Heart left ventricle (tissue), 16 donors: ENCODE measurements around the gene CFAP77. TPM values are rescaled to one million over a fixed set of nuclear protein-coding genes. Genes with fewer than 3 reads are reported as not detected.

Experiments used
- ATAC-seq, 4 donors: fragments of 200-7000 bp; cut with Tn5 transposase; one replicate each; pipeline ENCODE4 v1.9.1; 2020 to 2022; ENCODE audit warnings: moderate library complexity in 4 of 4, mild to moderate bottlenecking in 3 of 4, moderate number of reproducible peaks in 1 of 4
- DNase-seq, 5 donors: peaks; one replicate each; pipeline ENCODE4 v3.0.0-alpha.2; 2020
- H3K27ac ChIP-seq, 12 donors: fragments of 200-600 bp; sonication (generic) in 4 of 12; one replicate each; pipeline versions ENCODE4 v1.5.0 to v1.8.0; 2016 to 2022; ENCODE audit warnings: mild to moderate bottlenecking in 2 of 12
- H3K27me3 ChIP-seq, 9 donors: fragments of 200-600 bp; sonication (generic) in 2 of 9; one replicate each; pipeline versions ENCODE4 v1.5.1 to v1.8.0; 2016 to 2022; ENCODE audit warnings: mild to moderate bottlenecking in 3 of 9
- H3K36me3 ChIP-seq, 9 donors: fragments of 200-600 bp; sonication (generic) in 2 of 9; one replicate each; pipeline versions ENCODE4 v1.5.0 to v1.8.0; 2018 to 2022; ENCODE audit warnings: mild to moderate bottlenecking in 2 of 9
- H3K4me1 ChIP-seq, 12 donors: fragments of 200-600 bp; sonication (generic) in 4 of 12; one replicate each; pipeline versions ENCODE4 v1.5.0 to v1.8.0; 2016 to 2022; ENCODE audit warnings: mild to moderate bottlenecking in 3 of 12
- H3K4me3 ChIP-seq, 12 donors: fragments of 200-600 bp; sonication (generic) in 4 of 12; one replicate each; pipeline versions ENCODE4 v1.5.0 to v1.8.0; 2017 to 2022; ENCODE audit warnings: mild to moderate bottlenecking in 9 of 12, moderate library complexity in 4 of 12
- H3K9me3 ChIP-seq, 12 donors: fragments of 200-600 bp; sonication (generic) in 4 of 12; one replicate each; pipeline versions ENCODE4 v1.5.0 to v1.8.0; 2016 to 2022; ENCODE audit warnings: mild to moderate bottlenecking in 1 of 12
- CTCF ChIP-seq, 12 donors: fragments of 200-600 bp; sonication (generic) in 4 of 12; IDR thresholded peaks; one replicate each; pipeline versions ENCODE4 v1.5.0 to v1.8.0; 2018 to 2022; ENCODE audit warnings: antibody characterized with exemption in 12 of 12, mild to moderate bottlenecking in 5 of 12
- POLR2A ChIP-seq, 2 donors: fragments of 450-650 bp; IDR thresholded peaks; one replicate each; pipeline ENCODE4 v1.6.1; 2017; ENCODE audit warnings: antibody characterized with exemption in 2 of 2, mild to moderate bottlenecking in 2 of 2, moderate library complexity in 2 of 2
- WGBS, 4 donors: extraction: QIAGEN DNeasy Blood & Tissue Kit in 2 of 4; methylation state at CpG; one replicate each; pipeline versions ENCODE4 v1.1.5 to v1.1.7; 2013 to 2018; 5-methylcytosine and 5-hydroxymethylcytosine counted together
- intact Hi-C, 10 donors: fragments of 100-400 bp; cut with DNase I; formaldehyde crosslinking; loops; one replicate each; pipeline versions ENCODE4 v1.11.1 to v1.14.2; 2022
- polyA plus RNA-seq, 2 donors: library from polyadenylated mRNA; stranded (reverse); fragments of 200-250 nt; gene quantifications; one replicate each; pipeline ENCODE4 v1.2.3, GENCODE V29; 2013
- total RNA-seq, 9 donors: library from RNA; depleted of rRNA in 2 of 9; stranded (reverse); fragments of >200 nt in 2 of 9; fragmentation: NEBNext Ultra II Directional in 3 of 9; extraction: Animal tissue kit (Norgen Biotek cat#: 25700) in 3 of 9; gene quantifications; one replicate each; pipeline versions ENCODE4 v1.1.0 to v1.2.4, GENCODE V29; 2016 to 2023
- donor health status: ischemic (EF 13 %, LVEDD 7.1; RV severe dilation, severe dysfunction).
- donor health status: healthy with polysubstance abuse.
- donor health status: DM: no; HTN: yes; CAD: no.
- donor health status: DM: no; HTN: no; CAD: no.
- donor health status: ischemic (EF 25% LVEDD 6.9; RV normal size, moderate dysfunction).
- donor health status: ischemic (EF 25% LVEDD 5.7; RV mildly dilated, moderate dysfunction).
- donor health status: healthy.
- donor health status: DM: yes; HTN: yes; CAD: no.
- donor health status: ischemic (EF 35%, LVEDD 5.7; RV mildly dilated, moderate dysfunction).
- donor health status: nonischemic (EF 11% LVEDD 7.7; RV severe dilation, severe dysfunction).
- donor health status: DM: yes; HTN: yes; CAD: no.
- donor health status: PGD.
- donor health status: ischemic (EF 29% LVEDD 5.4; RV normal size, mild dysfunction).
- donor health status: nonischemic (EF 23%, LVEDD 6.1; RV moderate dilation, normal function).

CFAP77 gene
- total and polyA plus RNA-seq, 11 donors: 1.3 to 6.8 (median 2.2) TPM

DNA sequence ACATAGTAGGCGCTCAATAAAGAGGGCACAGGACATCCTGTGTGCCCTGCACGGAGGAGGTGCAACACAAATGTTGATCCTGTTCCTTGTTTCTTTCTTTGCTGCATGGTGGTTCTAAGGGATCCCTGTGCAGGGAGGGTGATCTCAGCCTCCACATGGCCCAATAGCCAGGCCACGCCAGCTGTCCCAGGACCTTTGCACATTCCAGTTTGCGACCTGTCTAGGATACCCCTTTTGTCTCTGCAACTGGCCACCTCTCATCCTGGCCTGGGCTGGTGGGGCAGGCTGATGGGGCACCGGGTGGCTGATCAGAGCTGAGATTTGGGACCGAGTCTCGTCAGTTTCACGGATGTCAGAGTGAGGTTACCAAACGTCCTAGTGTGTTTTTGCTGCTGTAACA, 79.5 kb downstream of the CFAP77 start:
- DNase-seq (no peak), ATAC-seq (no peak)
- 76 to 89% (median 83%) methylated on average over 5 to 9 of the region's 9 CpGs for WGBS, 4 donors
- Histone ChIP-seq H3K27ac (no peak overlapping the region), H3K4me1 (no peaks in the 10 kb centered on the region), H3K36me3 (no peaks in the 10 kb centered on the region), H3K9me3 (peaks cover 0 to under 1% (median 0%) of the 10 kb centered on the region in 12 donors), H3K27me3 (peaks cover 0 to 47% (median 14%) of the 10 kb centered on the region in 9 donors), H3K4me3 (no peak overlapping the region)
- intact Hi-C loops: no loop called here
- TF ChIP-seq POLR2A (IDR thresholded peaks at IDR 0.05) (no peak), CTCF (IDR thresholded peaks at IDR 0.05) (no peak)

DNA sequence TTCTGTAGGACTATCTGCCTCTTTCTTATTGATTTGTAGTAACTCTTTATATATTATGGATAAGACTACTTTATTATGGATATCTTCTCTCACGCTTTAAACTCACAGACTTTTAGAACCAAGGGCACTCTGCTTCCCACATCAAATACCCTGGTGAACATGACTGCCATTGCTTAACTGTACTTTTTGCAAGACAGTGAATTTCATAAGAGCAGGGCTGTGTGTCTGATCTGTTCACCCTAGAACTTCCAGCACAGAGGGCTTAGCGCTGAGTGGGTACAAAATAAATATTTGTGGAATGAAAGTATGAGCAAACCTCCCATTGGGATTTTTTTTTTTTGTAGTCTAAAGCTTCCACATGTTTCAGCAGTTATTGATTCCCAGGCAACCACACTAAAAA, 84.8 kb downstream of the CFAP77 start:
- DNase-seq (no peak), ATAC-seq (no peak)
- H3K4me1 ChIP-seq: no peaks in the 10 kb centered on the region
- H3K9me3 ChIP-seq: peaks cover 0 to 4% (median 0%) of the 10 kb centered on the region in 12 donors
- intact Hi-C loops: no loop called here
- 75 to 91% (median 87%) methylated on average over 2 of the region's 2 CpGs for WGBS, 4 donors
- H3K27ac ChIP-seq: no peak overlapping the region
- TF ChIP-seq POLR2A (IDR thresholded peaks at IDR 0.05) (no peak), CTCF (IDR thresholded peaks at IDR 0.05) (no peak)
- H3K36me3 ChIP-seq: no peaks in the 10 kb centered on the region
- H3K27me3 ChIP-seq: peaks cover 0 to 8% (median 1%) of the 10 kb centered on the region in 9 donors
- no peak overlapping the region for H3K4me3 ChIP-seq

DNA sequence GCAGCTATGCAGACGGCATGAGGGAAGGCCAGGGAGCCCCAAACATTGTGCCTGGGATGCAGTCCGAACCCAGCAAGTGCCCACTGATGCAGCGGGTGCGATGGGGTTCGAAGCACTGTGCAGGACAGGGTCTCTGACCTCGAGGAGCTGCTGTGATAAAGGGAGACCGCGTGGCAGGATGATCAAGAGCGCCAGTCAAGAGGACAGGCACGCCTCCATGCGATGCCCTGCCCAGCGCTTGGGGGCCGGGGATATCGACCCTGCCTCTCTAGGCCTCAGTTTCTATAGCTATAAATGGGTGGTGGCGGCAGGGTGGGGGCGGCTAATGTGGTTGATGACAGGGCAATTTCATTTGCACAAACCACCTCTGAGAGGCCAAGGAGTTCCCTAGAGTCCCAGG, 87.7 kb downstream of the CFAP77 start:
- Histone ChIP-seq H3K4me1 (no peaks in the 10 kb centered on the region), H3K4me3 (no peak overlapping the region), H3K27me3 (peaks cover 0 to 12% (median 0%) of the 10 kb centered on the region in 9 donors), H3K9me3 (peaks cover 0 to 4% (median 0%) of the 10 kb centered on the region in 12 donors), H3K36me3 (no peaks in the 10 kb centered on the region), H3K27ac (no peak overlapping the region)
- intact Hi-C loops: no loop called here
- ATAC-seq: no peak
- 88 to 91% (median 88%) methylated on average over 11 to 16 of the region's 16 CpGs for WGBS, 4 donors
- TF ChIP-seq POLR2A (IDR thresholded peaks at IDR 0.05) (no peak), CTCF (IDR thresholded peaks at IDR 0.05) (no peak)
- no peak for DNase-seq

DNA sequence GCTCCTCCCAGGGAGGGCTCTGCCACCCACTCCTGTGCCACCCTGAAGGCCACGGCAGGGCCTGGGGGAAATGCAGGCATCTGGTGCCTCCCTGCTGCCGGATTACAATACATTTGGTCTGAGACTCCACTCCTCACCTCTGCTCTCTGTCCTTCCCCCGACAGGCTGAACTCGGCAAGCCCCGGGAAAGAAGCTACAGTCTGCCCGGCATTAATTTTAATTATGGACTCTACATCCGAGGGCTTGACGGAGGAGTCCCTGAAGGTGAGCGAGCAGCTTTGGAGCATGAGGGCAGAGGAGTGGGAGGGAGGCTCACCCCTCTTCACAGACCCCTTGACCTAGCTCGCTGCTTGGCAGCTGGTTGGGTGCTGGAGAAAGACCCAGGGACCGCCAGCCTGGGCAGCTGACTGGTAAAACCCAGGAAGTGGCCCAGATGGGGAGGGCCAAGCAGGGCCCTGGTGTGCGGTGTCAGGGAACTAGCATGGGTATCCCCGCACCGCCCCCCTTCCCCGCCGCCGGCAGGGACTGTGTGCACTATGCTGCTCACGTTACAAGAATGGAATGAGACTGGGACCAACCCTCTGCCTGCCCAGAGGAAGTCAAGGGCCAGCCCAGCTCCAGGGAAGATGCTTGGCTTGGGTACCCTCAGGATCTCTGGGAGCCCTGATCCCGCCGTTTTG, 88.7 kb downstream of the CFAP77 start:
- 59 to 70% (median 65%) methylated on average over 15 to 20 of the region's 20 CpGs for WGBS, 4 donors
- DNase-seq (no peak), ATAC-seq (no peak)
- H3K36me3 ChIP-seq: no peaks in the 10 kb centered on the region
- peaks cover 0 to 4% (median 0%) of the 10 kb centered on the region in 12 donors for H3K9me3 ChIP-seq
- H3K4me1 ChIP-seq: no peaks in the 10 kb centered on the region
- H3K27me3 ChIP-seq: peaks cover 0 to 19% (median 3%) of the 10 kb centered on the region in 9 donors
- no peak overlapping the region for H3K4me3 ChIP-seq
- no peak for TF ChIP-seq CTCF (IDR thresholded peaks at IDR 0.05)
- TF ChIP-seq POLR2A (IDR thresholded peaks at IDR 0.05): no peak
- no peak overlapping the region for H3K27ac ChIP-seq
- intact Hi-C loops: no loop called here
